Measurements from ENCODE around the gene SHC3.

Gene SHC3

GRCh38 chr9:89183146-89183545 lies 4.5 kb upstream of the SHC3 start:
- no peak for DNase-seq

GRCh38 chr9:89182369-89182768 lies 3.8 kb upstream of the SHC3 start:
- no peak for DNase-seq

- DNase-seq = peak; percentile 81
Measured at GRCh38 chr9:89179895-89180734, 1.5 kb upstream of the SHC3 start.

- no peak for DNase-seq
Measured at GRCh38 chr9:89179540-89179894, 899 bp upstream of the SHC3 start.

- DNase-seq = no peak
Measured at GRCh38 chr9:89178830-89179539, 367 bp upstream of the SHC3 start.

- DNase-seq = no peak
Measured at GRCh38 chr9:89177012-89177943, 1.3 kb downstream of the SHC3 start.

- DNase-seq = no peak
Measured at GRCh38 chr9:89175828-89176261, 2.8 kb downstream of the SHC3 start.

- DNase-seq = no peak
Measured at GRCh38 chr9:89174291-89174690, 4.3 kb downstream of the SHC3 start.

GRCh38 chr9:89173072-89173471 lies 5.5 kb downstream of the SHC3 start:
- no peak for DNase-seq

GRCh38 chr9:89172398-89172797 lies 6.2 kb downstream of the SHC3 start:
- DNase-seq = no peak

GRCh38 chr9:89171693-89172092 lies 6.9 kb downstream of the SHC3 start:
- no peak for DNase-seq

- no peak for DNase-seq
Measured at GRCh38 chr9:89171231-89171630, 7.4 kb downstream of the SHC3 start.

- no peak for DNase-seq
Measured at GRCh38 chr9:89168901-89169813, 9.5 kb downstream of the SHC3 start.

GRCh38 chr9:89167788-89168187 lies 10.8 kb downstream of the SHC3 start:
- DNase-seq = no peak

- no peak for DNase-seq
Measured at GRCh38 chr9:89166852-89167251, 11.8 kb downstream of the SHC3 start.

- no peak for DNase-seq
Measured at GRCh38 chr9:89165880-89166279, 12.7 kb downstream of the SHC3 start.

GRCh38 chr9:89165341-89165740 lies 13.3 kb downstream of the SHC3 start:
- no peak for DNase-seq

GRCh38 chr9:89161221-89161620 lies 17.4 kb downstream of the SHC3 start:
- DNase-seq = no peak

GRCh38 chr9:89160806-89161205 lies 17.8 kb downstream of the SHC3 start:
- DNase-seq = no peak

GRCh38 chr9:89154651-89155336 lies 23.8 kb downstream of the SHC3 start:
- DNase-seq = no peak

- DNase-seq = no peak
Measured at GRCh38 chr9:89154218-89154617, 24.4 kb downstream of the SHC3 start.

All from activated CD8-positive, alpha-beta memory T cell treated with anti-CD3 and anti-CD28 coated beads, Interleukin-2, amount 50 U/mL, for 48 hours (primary cell).